Muscle layer of colon (tissue), 2 donors: ENCODE measurements around the gene PARD3B.
"Not testable (repeated sequence)": the region's sequence is repeated elsewhere in the genome, so short reads cannot be mapped to it uniquely, and the experiment has no call there.

Experiments
- H3K27ac ChIP-seq: one replicate; pipeline ENCODE4 v1.7.0; 2013; ENCODE audit warnings: low read depth, mild to moderate bottlenecking, low read length, moderate library complexity
- H3K27me3 ChIP-seq, 2 donors: one replicate each; pipeline ENCODE4 v1.7.0; 2013; ENCODE audit warnings: low read length in 2 of 2, mild to moderate bottlenecking in 2 of 2; ENCODE audit not compliant: insufficient read depth in 2 of 2, control insufficient read depth in 1 of 2
- H3K36me3 ChIP-seq: one replicate; pipeline ENCODE4 v1.7.0; 2013; ENCODE audit warnings: mild to moderate bottlenecking, low read length; ENCODE audit not compliant: insufficient read depth
- H3K4me1 ChIP-seq: one replicate; pipeline ENCODE4 v1.7.0; 2013; ENCODE audit warnings: mild to moderate bottlenecking, low read length; ENCODE audit not compliant: insufficient read depth
- H3K4me3 ChIP-seq, 2 donors: one replicate each; pipeline ENCODE4 v1.7.0; 2013; ENCODE audit warnings: low read length in 2 of 2, low read depth in 1 of 2, mild to moderate bottlenecking in 1 of 2, moderate library complexity in 1 of 2
- H3K9ac ChIP-seq: one replicate; pipeline ENCODE4 v1.7.0; 2013; ENCODE audit warnings: low read length
- H3K9me3 ChIP-seq: one replicate; pipeline ENCODE4 v1.7.0; 2013; ENCODE audit warnings: mild to moderate bottlenecking, low read length
- donor health status: abdominal sarcoma.
- donor health status: Adenocarcinoma of cecum.

Gene PARD3B

DNA sequence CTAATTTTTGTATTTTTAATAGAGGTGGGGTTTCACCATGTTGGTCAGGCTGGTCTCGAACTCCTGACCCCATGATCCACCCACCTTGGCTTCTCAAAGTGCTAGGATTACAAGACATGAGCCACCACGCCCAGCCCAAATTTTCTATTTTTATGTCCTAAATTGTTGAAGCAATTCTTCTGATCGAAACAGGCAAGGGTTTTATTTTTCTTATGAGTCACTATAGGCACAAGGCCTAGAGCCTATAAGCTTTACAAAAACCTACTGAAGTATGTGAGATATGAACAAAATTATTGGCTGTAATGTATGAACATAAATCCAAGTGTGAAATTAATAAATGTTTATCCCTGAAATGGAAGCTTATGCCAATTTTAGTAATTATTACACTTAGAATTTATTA is 672.8 kb downstream of the PARD3B start:
- Histone ChIP-seq H3K27me3 (no peaks in the 10 kb centered on the region), H3K9ac (no peak overlapping the region), H3K4me3 (no peak overlapping the region), H3K9me3 (no peaks in the 10 kb centered on the region), H3K36me3 (no peaks in the 10 kb centered on the region), H3K27ac (no peak overlapping the region), H3K4me1 (peaks cover 14% of the 10 kb centered on the region)

DNA sequence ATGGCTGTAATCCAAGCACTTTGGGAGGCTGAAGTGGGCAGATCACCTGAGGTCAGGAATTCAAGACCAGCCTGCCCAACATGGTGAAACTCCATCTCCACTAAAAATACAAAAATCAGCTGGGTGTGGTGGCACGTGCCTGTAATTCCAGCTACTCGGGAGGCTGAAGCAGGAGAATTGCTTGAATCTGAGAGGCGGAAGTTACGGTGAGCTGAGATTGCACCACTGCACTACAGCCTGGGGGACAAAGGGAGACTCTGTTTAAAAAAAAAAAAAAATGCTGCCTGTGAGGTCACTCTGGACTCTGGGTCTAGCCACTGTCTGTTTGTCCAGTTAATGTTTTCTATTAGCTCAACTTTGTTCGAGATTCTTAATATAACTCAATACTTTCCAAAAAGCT is 673.5 kb downstream of the PARD3B start:
- H3K4me3 ChIP-seq, H3K36me3 ChIP-seq, H3K9ac ChIP-seq, H3K27ac ChIP-seq, H3K27me3 ChIP-seq, H3K9me3 ChIP-seq: not testable (repeated sequence)
- H3K4me1 ChIP-seq, result peaks cover 14% of the 10 kb centered on the region

DNA sequence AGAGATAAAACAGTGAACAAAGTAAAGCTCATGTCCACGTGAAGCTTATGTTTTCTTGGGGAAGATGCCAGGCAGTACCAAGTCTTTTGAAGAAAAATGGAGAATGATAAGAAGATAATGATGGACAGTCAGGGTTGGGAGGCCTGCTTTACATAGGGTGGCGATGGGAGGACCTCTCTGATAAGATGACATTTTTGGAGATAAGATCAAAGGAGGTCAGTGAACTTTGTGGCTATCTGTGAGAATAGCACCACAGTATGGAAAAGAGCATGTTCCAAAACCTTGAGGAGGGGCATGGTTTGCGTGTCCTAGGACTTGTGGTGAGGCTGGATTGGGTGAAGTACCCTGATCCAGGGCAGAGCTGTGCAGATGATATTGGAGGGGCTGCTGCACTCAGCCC is 675.3 kb downstream of the PARD3B start:
- Histone ChIP-seq H3K27ac (no peak overlapping the region), H3K9ac (no peak overlapping the region), H3K4me3 (no peak overlapping the region), H3K36me3 (no peaks in the 10 kb centered on the region), H3K27me3 (no peaks in the 10 kb centered on the region), H3K9me3 (no peaks in the 10 kb centered on the region), H3K4me1 (peaks cover 14% of the 10 kb centered on the region)

DNA sequence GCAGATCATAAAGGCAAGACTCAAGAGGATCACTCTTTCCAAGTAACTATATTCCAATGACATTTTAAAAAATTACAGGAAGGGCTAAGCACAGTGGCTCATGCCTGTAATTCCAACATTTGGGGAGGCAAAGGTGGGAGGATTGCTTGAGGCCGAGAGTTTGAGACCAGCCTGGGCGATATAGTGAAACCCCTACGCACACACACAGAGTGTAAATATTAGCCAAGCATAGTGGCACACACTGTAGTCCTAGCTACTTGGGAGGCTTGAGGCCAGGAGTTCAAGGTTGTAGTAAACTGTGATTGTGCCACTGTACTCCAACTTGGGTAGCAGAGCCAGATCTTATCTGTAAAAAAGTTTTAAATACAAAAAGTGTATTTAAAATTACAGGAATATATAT is 686.8 kb downstream of the PARD3B start:
- Histone ChIP-seq H3K4me1 (no peaks in the 10 kb centered on the region), H3K27me3 (no peaks in the 10 kb centered on the region), H3K9ac (no peak overlapping the region), H3K9me3 (no peaks in the 10 kb centered on the region), H3K4me3 (no peak overlapping the region), H3K36me3 (no peaks in the 10 kb centered on the region), H3K27ac (no peak overlapping the region)

DNA sequence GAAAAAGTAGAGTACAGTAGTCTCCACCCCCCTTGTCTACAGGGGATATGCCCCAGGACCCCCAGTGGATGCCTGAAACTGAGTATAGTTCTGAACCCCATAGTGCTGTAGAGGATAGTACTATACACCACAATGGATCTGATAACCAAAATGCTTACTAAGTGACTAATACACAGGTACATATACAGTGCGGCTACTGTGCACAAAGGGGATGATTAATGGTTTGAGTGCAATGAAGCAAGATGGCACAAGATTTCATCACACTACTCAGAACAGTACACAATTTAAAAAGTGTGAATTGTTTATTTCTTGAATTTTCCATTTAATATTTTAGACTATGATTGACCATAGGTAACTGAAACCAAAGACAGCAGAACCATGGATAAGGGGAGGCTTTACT is 690.2 kb downstream of the PARD3B start:
- Histone ChIP-seq H3K4me3 (no peak overlapping the region), H3K4me1 (no peaks in the 10 kb centered on the region), H3K27me3 (no peaks in the 10 kb centered on the region), H3K36me3 (no peaks in the 10 kb centered on the region), H3K9ac (no peak overlapping the region), H3K27ac (no peak overlapping the region), H3K9me3 (no peaks in the 10 kb centered on the region)

DNA sequence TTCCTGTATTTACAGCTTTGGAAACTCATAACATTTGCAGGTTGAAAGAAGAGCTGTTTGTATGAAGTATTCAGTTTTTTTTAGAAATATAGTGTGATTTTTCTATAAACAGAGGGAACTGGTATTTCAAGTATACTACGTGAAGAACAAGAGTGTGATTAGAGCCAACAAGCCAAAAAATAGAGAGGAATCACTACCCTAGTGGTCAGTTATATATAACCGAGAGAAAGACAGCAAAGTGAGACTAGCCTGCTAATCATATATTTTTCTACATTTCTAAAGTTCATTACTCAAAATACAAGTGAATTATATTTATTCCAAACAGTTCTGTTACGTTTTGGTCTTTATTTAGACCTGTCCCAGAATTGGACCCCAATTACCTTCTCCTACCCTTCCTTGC is 692.2 kb downstream of the PARD3B start:
- Histone ChIP-seq H3K27ac (no peak overlapping the region), H3K27me3 (no peaks in the 10 kb centered on the region), H3K36me3 (no peaks in the 10 kb centered on the region), H3K4me3 (no peak overlapping the region), H3K9ac (no peak overlapping the region), H3K4me1 (no peaks in the 10 kb centered on the region), H3K9me3 (no peaks in the 10 kb centered on the region)

DNA sequence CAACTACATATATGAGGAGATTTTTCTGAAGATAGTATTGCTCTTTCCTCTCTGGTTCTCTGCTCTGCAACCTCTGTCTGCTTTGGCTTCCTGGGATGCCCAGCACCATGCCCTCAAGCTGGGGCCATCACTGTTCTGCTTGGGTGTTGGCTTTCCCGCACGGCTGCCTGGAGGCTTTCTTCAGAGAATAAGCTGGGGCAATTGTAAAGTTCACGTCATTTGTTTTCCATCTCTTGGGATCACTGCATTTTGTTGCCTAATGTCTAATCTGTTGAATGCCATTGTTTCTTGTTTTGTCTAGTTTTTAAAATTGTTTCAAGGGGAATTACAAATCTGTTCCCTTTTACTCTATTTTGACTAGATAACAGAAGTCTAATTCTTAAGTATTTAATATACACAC is 699.7 kb downstream of the PARD3B start:
- Histone ChIP-seq H3K9me3 (no peaks in the 10 kb centered on the region), H3K27ac (peak overlapping the region; percentile 49), H3K36me3 (no peaks in the 10 kb centered on the region), H3K4me1 (peaks cover 14% of the 10 kb centered on the region), H3K4me3 (no peak overlapping the region), H3K27me3 (no peaks in the 10 kb centered on the region), H3K9ac (no peak overlapping the region)

DNA sequence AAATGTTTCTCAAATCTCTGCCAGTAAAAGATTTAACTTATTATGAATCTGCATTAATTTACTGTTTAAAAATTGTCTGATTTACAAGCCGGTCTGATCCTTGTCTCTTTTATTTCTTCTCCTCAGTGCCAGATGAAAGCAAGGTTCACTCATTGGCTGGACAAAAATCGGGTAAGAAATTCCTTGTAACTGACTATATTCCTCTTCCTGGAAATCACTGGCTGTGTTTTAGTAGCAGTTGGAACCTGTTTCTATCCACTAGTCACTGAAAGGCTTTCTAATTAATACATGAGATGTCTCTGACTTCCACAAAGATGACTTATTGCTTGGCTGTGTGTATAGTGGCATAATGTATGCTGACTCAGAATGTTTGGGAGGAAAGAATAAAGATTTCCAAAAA is 700.4 kb downstream of the PARD3B start:
- H3K27ac ChIP-seq, result peak overlapping the region; percentile 27
- no peaks in the 10 kb centered on the region for H3K36me3 ChIP-seq
- no peak overlapping the region for H3K9ac ChIP-seq
- H3K9me3 ChIP-seq, result no peaks in the 10 kb centered on the region
- H3K4me3 ChIP-seq, result no peak overlapping the region
- no peaks in the 10 kb centered on the region for H3K27me3 ChIP-seq
- H3K4me1 ChIP-seq, result peaks cover 14% of the 10 kb centered on the region

DNA sequence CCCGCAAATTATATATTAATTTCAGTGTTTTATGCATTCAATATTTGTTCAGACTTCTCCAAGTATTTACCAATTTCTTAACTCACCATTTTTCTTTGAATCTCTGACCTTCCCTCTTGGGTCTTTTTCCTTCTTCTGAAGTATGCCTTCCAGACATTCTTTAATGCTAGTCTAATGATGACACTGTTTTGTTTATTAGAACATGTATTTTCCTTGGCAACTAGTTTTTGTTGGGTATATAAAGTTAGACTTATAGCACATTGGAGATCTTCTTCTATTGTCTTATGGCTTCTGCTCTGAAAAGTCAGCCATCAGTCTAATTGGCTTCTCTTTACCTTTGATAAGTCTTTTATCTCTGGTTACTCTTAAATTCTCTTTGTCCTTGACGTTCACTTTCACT is 713.8 kb downstream of the PARD3B start:
- Histone ChIP-seq H3K36me3 (no peaks in the 10 kb centered on the region), H3K4me1 (peaks cover 22% of the 10 kb centered on the region), H3K9me3 (no peaks in the 10 kb centered on the region), H3K27ac (no peak overlapping the region), H3K4me3 (no peak overlapping the region), H3K27me3 (no peaks in the 10 kb centered on the region), H3K9ac (no peak overlapping the region)

DNA sequence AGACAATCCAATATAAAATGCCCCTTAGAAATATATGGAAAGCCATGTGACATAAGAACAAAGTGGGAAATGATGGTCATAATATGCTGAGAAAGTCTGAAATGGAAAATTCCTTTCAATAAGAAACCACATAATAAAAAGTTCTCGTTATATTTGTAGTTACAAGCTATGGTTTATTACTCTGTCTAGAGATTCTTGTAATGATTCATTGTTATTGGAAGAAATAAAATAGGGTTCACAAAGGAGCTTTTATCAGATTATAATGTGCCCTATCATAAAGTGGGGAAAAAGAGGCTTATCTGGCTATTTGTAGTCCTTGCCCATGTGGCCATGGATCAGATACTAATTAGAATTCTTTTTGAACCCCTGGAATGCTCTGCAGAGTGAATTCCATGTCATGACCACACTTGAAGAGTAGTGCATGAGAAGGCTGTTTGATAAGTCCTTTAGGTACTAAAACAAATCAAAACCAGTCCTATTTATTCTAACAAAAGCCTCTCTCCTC is 716.3 kb downstream of the PARD3B start:
- H3K9me3 ChIP-seq, result no peaks in the 10 kb centered on the region
- H3K27ac ChIP-seq, result no peak overlapping the region
- no peaks in the 10 kb centered on the region for H3K36me3 ChIP-seq
- H3K27me3 ChIP-seq, result no peaks in the 10 kb centered on the region
- peaks cover 22% of the 10 kb centered on the region for H3K4me1 ChIP-seq
- H3K4me3 ChIP-seq, result no peak overlapping the region
- no peak overlapping the region for H3K9ac ChIP-seq

DNA sequence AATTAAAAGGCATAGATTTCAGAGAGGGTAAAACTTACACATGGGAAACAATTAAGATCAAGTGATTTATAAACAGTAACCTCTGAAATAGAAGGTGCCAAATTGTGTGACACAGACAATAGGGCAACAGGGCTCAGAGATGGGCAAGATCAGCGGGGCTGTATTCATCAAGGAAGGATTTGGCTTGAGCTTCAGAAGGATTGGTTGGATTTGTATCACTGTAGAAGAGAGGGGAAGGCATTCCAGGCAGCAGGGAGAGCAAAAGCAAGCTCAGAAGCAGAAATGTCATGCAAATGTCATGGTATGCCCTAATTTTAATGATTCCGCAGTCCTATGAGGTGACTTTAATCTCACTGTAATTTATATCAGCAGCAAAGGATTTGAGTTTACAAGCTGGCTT is 722.0 kb downstream of the PARD3B start:
- H3K27ac ChIP-seq, result no peak overlapping the region
- no peak overlapping the region for H3K9ac ChIP-seq
- no peak overlapping the region for H3K4me3 ChIP-seq
- no peaks in the 10 kb centered on the region for H3K4me1 ChIP-seq
- H3K9me3 ChIP-seq, result no peaks in the 10 kb centered on the region
- H3K27me3 ChIP-seq, result no peaks in the 10 kb centered on the region
- H3K36me3 ChIP-seq, result no peaks in the 10 kb centered on the region

DNA sequence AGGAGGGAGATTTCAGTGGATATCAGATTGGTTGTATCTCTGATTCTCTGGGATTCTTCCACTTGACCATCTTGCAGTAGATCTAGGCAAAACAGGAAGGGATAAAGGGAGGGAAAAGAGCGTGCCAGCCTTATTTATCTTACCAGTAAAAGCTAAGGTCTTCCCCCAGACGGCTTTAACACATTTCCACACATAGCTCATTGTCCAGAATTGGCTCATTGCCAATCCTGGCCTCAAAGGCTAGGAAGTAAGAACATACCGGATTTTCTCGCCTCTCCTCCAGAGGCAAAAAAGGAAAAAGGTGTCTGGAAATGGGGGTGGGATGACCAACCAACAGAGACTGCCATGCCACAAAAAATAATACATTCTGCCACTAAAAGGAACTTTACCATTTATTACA is 725.4 kb downstream of the PARD3B start:
- no peak overlapping the region for H3K4me3 ChIP-seq
- no peak overlapping the region for H3K9ac ChIP-seq
- H3K27me3 ChIP-seq, result no peaks in the 10 kb centered on the region
- H3K36me3 ChIP-seq, result no peaks in the 10 kb centered on the region
- H3K4me1 ChIP-seq, result peaks cover 8% of the 10 kb centered on the region
- no peaks in the 10 kb centered on the region for H3K9me3 ChIP-seq
- H3K27ac ChIP-seq, result no peak overlapping the region
